Endothelial cell of umbilical vein (primary cell): ENCODE data around the gene UBTD1.

Experiments
- JUN ChIP-seq: IDR thresholded peaks from 2 replicates; pipeline ENCODE4 v1.6.1; 2011; ENCODE audit warnings: borderline replicate concordance, low read depth; ENCODE audit not compliant: insufficient read length, insufficient read depth
- TF ChIP-seq, protein P1 (sequence below), 2 donors: IDR thresholded peaks; 1 replicate in 1 of 2; 2 replicates in 1 of 2; pipeline ENCODE4 v1.5.1; 2011; ENCODE audit warnings: low read length in 2 of 2, mild to moderate bottlenecking in 2 of 2, moderate library complexity in 2 of 2, control low read depth in 1 of 2, inconsistent platforms in 1 of 2, low read depth in 1 of 2; ENCODE audit not compliant: insufficient read depth in 1 of 2; ENCODE audit errors: extremely low read depth in 1 of 2

DNA sequence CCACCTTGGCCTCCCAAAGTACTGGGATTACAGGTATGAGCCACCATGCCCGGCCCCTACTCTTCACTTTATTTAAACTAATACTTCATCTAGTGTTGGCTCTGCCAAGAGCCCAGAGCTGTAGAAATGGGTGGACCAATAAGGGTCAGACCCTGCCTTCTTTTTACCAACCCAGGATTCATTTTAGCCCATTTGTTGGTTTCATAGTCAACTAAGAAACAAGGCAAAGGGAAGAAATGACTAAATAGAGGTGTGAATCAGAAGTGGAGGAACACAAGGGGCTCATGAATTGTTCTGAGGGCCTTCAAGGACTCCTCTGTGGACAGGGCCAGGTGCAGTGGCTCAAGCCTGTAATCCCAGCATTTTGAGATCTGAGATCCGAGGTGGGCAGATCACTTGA is 74.9 kb downstream of the UBTD1 start:
- no peak for TF ChIP-seq JUN
- TF ChIP-seq, protein P1, sequence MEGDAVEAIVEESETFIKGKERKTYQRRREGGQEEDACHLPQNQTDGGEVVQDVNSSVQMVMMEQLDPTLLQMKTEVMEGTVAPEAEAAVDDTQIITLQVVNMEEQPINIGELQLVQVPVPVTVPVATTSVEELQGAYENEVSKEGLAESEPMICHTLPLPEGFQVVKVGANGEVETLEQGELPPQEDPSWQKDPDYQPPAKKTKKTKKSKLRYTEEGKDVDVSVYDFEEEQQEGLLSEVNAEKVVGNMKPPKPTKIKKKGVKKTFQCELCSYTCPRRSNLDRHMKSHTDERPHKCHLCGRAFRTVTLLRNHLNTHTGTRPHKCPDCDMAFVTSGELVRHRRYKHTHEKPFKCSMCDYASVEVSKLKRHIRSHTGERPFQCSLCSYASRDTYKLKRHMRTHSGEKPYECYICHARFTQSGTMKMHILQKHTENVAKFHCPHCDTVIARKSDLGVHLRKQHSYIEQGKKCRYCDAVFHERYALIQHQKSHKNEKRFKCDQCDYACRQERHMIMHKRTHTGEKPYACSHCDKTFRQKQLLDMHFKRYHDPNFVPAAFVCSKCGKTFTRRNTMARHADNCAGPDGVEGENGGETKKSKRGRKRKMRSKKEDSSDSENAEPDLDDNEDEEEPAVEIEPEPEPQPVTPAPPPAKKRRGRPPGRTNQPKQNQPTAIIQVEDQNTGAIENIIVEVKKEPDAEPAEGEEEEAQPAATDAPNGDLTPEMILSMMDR (IDR thresholded peaks at IDR 0.05; ENCODE audit: extremely low read depth in 1 of 2, insufficient read depth in 1 of 2, low read depth in 1 of 2, low read length in 2 of 2), result no peak
